DND-41 (cell line): ENCODE data around the gene MCCC2.

ENCODE experiments used
- ATAC-seq: fragments of 200-7000 bp; cut with Tn5 transposase; 3 replicates; pipeline ENCODE4 v1.9.1; 2021; ENCODE audit warnings: low read depth; ENCODE audit not compliant: insufficient read depth
- DNase-seq: peaks from one replicate; pipeline ENCODE4 v3.0.0-alpha.2; 2020
- H2AFZ ChIP-seq: 2 replicates; pipeline ENCODE4 v1.6.0; 2012; ENCODE audit warnings: low read depth, low read length
- H3K27ac ChIP-seq: 2 replicates; pipeline ENCODE4 v1.5.1; 2012; ENCODE audit warnings: low read length, inconsistent platforms
- H3K27me3 ChIP-seq: fragments of 200-600 bp; sonication (generic); 2 replicates; pipeline ENCODE4 v1.6.0; 2012; ENCODE audit warnings: low read length, mild to moderate bottlenecking, inconsistent platforms; ENCODE audit not compliant: insufficient read depth, poor library complexity
- H3K36me3 ChIP-seq: 2 replicates; pipeline ENCODE4 v1.5.1; 2012; ENCODE audit warnings: low read length, inconsistent platforms; ENCODE audit not compliant: insufficient read depth
- H3K4me1 ChIP-seq: 2 replicates; pipeline ENCODE4 v1.5.1; 2012; ENCODE audit warnings: mild to moderate bottlenecking, low read length; ENCODE audit not compliant: insufficient read depth
- H3K4me2 ChIP-seq: 2 replicates; pipeline ENCODE4 v1.6.0; 2012; ENCODE audit warnings: mild to moderate bottlenecking, moderate library complexity, low read length, inconsistent platforms; ENCODE audit not compliant: insufficient read depth
- H3K4me3 ChIP-seq, 2 experiments: fragments of 200-600 bp in 1 of 2; shearing (Covaris generic) in 1 of 2; 2 replicates each; pipeline ENCODE4 v1.5.1; 2012 to 2016; ENCODE audit warnings: inconsistent platforms in 2 of 2, low read length in 2 of 2, mild to moderate bottlenecking in 2 of 2, low read depth in 1 of 2, moderate library complexity in 1 of 2
- H3K79me2 ChIP-seq: 2 replicates; pipeline ENCODE4 v1.6.0; 2012; ENCODE audit warnings: low read length, inconsistent platforms; ENCODE audit not compliant: insufficient read depth
- H3K9ac ChIP-seq: 2 replicates; pipeline ENCODE4 v1.6.0; 2012; ENCODE audit warnings: low read depth, mild to moderate bottlenecking, inconsistent platforms, low read length, moderate library complexity
- H3K9me3 ChIP-seq: 2 replicates; pipeline ENCODE4 v1.5.1; 2012; ENCODE audit warnings: low read length, moderate library complexity, mild to moderate bottlenecking, inconsistent platforms; ENCODE audit not compliant: insufficient read depth, severe bottlenecking
- H4K20me1 ChIP-seq: 2 replicates; pipeline ENCODE4 v1.6.0; 2012; ENCODE audit warnings: low read length; ENCODE audit not compliant: insufficient read depth
- CTCF ChIP-seq: IDR thresholded peaks from 2 replicates; pipeline ENCODE4 v1.5.1; 2012; ENCODE audit warnings: borderline replicate concordance, low read length, moderate library complexity, mild to moderate bottlenecking; ENCODE audit not compliant: poor library complexity, severe bottlenecking; ENCODE audit errors: extremely low read depth
- EZH2 ChIP-seq: IDR thresholded peaks from 3 replicates; pipeline ENCODE4 v1.6.1; 2012; ENCODE audit warnings: borderline replicate concordance, low read depth, mild to moderate bottlenecking, moderate library complexity, low read length, inconsistent platforms; ENCODE audit not compliant: severe bottlenecking

MCCC2 gene

GRCh38 chr5:71632168-71632567, 45.0 kb downstream of the MCCC2 start:
- no peak overlapping the region for H2AFZ ChIP-seq
- TF ChIP-seq EZH2 (no peak), CTCF (no peak)
- no peak overlapping the region for H3K9ac ChIP-seq
- H3K79me2 ChIP-seq: no peaks in the 10 kb centered on the region
- DNase-seq (no peak), ATAC-seq (no peak)
- H3K4me3 ChIP-seq: no peak overlapping the region
- no peaks in the 10 kb centered on the region for H3K27me3 ChIP-seq
- no peaks in the 10 kb centered on the region for H4K20me1 ChIP-seq
- H3K9me3 ChIP-seq: no peaks in the 10 kb centered on the region
- H3K36me3 ChIP-seq: peaks cover 41% of the 10 kb centered on the region
- H3K4me1 ChIP-seq: no peaks in the 10 kb centered on the region
- no peak overlapping the region for H3K27ac ChIP-seq
- H3K4me2 ChIP-seq: no peak overlapping the region

DNA sequence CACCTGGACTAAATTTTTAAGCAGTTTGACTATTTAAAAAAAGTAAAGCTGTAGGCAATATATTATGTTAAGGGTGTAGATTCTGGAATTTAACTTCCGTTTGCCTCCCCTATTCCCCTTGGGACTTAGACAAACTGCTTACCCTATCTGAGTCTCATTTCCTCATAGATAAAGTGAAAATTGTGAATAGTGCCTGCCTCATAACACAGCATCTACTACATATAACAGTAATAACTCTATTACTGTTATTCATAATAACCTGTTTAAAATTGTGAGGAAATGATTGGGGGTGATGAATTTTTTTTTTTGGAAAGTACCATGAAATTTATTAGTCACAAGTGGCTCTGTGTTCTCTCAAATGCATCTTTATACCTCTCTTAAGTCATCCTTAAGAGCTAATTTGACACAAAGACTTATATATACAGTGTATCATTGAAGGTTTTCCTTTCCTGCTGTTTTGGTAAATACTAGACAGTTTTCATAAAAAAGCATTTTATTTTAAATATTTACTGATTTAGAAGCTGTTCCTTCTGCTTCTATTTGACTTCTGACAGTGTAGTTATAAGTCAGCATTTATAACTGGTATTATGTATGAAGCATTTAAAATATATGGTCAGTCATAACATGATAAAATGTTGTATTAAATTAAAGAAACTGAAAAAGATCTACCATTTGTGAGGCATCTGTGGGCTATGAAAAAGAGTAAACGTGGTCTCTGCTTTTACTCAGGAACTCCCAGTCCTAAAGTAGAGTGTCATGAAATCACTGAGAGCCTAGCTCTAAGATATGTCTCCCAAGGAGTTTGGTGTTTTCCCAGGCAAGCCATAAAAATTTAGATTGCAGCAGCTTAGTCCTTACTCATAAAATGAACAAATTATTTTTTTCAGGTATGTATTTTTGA, 46.4 kb downstream of the MCCC2 start:
- DNase-seq (no peak), ATAC-seq (no peak)
- no peak for TF ChIP-seq EZH2
- TF ChIP-seq CTCF: no peak
- no peaks in the 10 kb centered on the region for H3K9me3 ChIP-seq
- H3K9ac ChIP-seq: no peak overlapping the region
- H3K27me3 ChIP-seq: no peaks in the 10 kb centered on the region
- no peaks in the 10 kb centered on the region for H4K20me1 ChIP-seq
- no peaks in the 10 kb centered on the region for H3K79me2 ChIP-seq
- no peak overlapping the region for H3K27ac ChIP-seq
- H3K36me3 ChIP-seq: peaks cover 50% of the 10 kb centered on the region
- H2AFZ ChIP-seq: no peak overlapping the region
- no peak overlapping the region for H3K4me3 ChIP-seq
- no peak overlapping the region for H3K4me2 ChIP-seq
- H3K4me1 ChIP-seq: no peaks in the 10 kb centered on the region

DNA sequence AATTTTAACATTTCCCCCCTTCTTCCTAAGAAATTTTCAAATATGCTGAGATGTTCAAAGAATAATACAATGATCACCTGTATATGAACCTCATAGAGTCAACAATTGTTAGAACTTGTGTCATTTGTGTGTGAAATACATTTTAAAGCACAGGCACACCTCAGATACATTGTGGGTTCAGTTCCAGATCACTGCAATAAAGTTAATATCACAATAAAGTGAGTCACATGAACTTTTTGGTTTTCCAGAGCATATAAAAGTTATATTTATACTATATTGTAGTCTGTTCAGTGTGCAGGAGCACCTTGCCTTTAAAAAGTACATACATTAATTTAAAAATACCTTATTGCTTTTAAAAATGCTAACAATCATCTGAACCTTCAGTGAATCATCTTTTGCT, 50.0 kb downstream of the MCCC2 start:
- no peak for TF ChIP-seq CTCF
- TF ChIP-seq EZH2: no peak
- DNase-seq (no peak), ATAC-seq (no peak)
- H3K4me2 ChIP-seq: no peak overlapping the region
- H3K27ac ChIP-seq: no peak overlapping the region
- peaks cover 76% of the 10 kb centered on the region for H3K36me3 ChIP-seq
- no peaks in the 10 kb centered on the region for H3K9me3 ChIP-seq
- no peaks in the 10 kb centered on the region for H3K4me1 ChIP-seq
- no peaks in the 10 kb centered on the region for H3K27me3 ChIP-seq
- no peak overlapping the region for H3K4me3 ChIP-seq
- H4K20me1 ChIP-seq: no peaks in the 10 kb centered on the region
- H2AFZ ChIP-seq: no peak overlapping the region
- no peaks in the 10 kb centered on the region for H3K79me2 ChIP-seq
- H3K9ac ChIP-seq: no peak overlapping the region
